HCT116 (cell line): ENCODE results near the gene SEBOX. TPM values are rescaled to one million over a fixed set of nuclear protein-coding genes. Genes with fewer than 3 reads are reported as not detected.

Experiments
- ATAC-seq: fragments of 200-7000 bp; cut with Tn5 transposase; 2 replicates; pipeline ENCODE4 v1.9.1; 2020; ENCODE audit warnings: mild to moderate bottlenecking, moderate library complexity
- BruUV-seq: library from RNA; stranded (reverse); fragments of 400-500 nt; replicated peaks from 2 replicates; lab custom pipeline; 2021; lab: Mats Ljungman, UMichigan
- CTCF ChIA-PET: fragments of 300-600 bp; sonication (Branson Sonifier 250); formaldehyde crosslinking; loops from one replicate; lab custom pipeline; 2021; ENCODE audit warnings: antibody characterized with exemption; lab: Charles Lee
- POLR2A ChIA-PET: fragments of 300-600, 350-600 bp; sonication (Branson Sonifier 250); formaldehyde crosslinking; loops from one replicate; lab custom pipeline; 2021; ENCODE audit warnings: antibody characterized with exemption; lab: Charles Lee
- RAD21 ChIA-PET, 2 experiments: fragments of 300-600 bp; sonication (Branson Sonifier 250); formaldehyde crosslinking; loops; one replicate each; lab custom pipeline; 2023; ENCODE audit warnings: low total read pairs in 2 of 2; ENCODE audit not compliant: uncharacterized antibody in 2 of 2, unreplicated experiment in 2 of 2, low non-redundant PET in 1 of 2; lab: Charles Lee
- DNase-seq: peaks from one replicate; pipeline ENCODE4 v3.0.0-alpha.2; 2010; ENCODE audit warnings: low read depth, low spot score
- H2AFZ ChIP-seq: fragments of 200-600 bp; shearing (Covaris generic), sonication (generic); 2 replicates; pipeline ENCODE4 v1.6.1; 2017; ENCODE audit warnings: low read depth, mixed run types, mixed read lengths, antibody characterized with exemption, low read length; ENCODE audit not compliant: poor library complexity, severe bottlenecking
- H3K27ac ChIP-seq: 2 replicates; pipeline ENCODE4 v1.5.1; 2012; ENCODE audit warnings: low read depth, low read length
- H3K27me3 ChIP-seq: fragments of 200-600 bp; sonication (generic); 2 replicates; pipeline ENCODE4 v1.6.1; 2016; ENCODE audit warnings: mixed run types, low read length, mixed read lengths; ENCODE audit not compliant: insufficient read depth
- H3K36me3 ChIP-seq, 2 experiments: fragments of 200-500 bp in 1 of 2; fragments of 200-600 bp in 1 of 2; sonication (Bioruptor generic) in 1 of 2; sonication (generic) in 1 of 2; 2 replicates each; pipeline versions ENCODE4 v1.5.1 to v1.6.1; 2014 to 2016; ENCODE audit warnings: low read length in 2 of 2, inconsistent platforms in 1 of 2, mixed read lengths in 1 of 2, mixed run types in 1 of 2; ENCODE audit not compliant: insufficient read depth in 2 of 2, control insufficient read depth in 1 of 2
- H3K4me1 ChIP-seq, 2 experiments: fragments of 200-600 bp in 1 of 2; sonication (generic) in 1 of 2; 2 replicates each; pipeline versions ENCODE4 v1.5.1 to v1.6.1; 2012 to 2017; ENCODE audit warnings: low read length in 2 of 2, inconsistent platforms in 1 of 2, mild to moderate bottlenecking in 1 of 2, mixed read lengths in 1 of 2, mixed run types in 1 of 2, moderate library complexity in 1 of 2; ENCODE audit not compliant: insufficient read depth in 2 of 2, control insufficient read depth in 1 of 2
- H3K4me2 ChIP-seq: fragments of 200-600 bp; sonication (generic); 2 replicates; pipeline ENCODE4 v1.6.1; 2017; ENCODE audit warnings: mixed run types, low read length, mixed read lengths
- H3K4me3 ChIP-seq, 2 experiments: fragments of 200-600 bp in 1 of 2; sonication (generic) in 1 of 2; replicated peaks in 1 of 2; 2 replicates each; pipeline ENCODE4 v1.5.1; 2011 to 2016; ENCODE audit warnings: low read length in 2 of 2, control low read depth in 1 of 2, low read depth in 1 of 2, mild to moderate bottlenecking in 1 of 2, mixed read lengths in 1 of 2, mixed run types in 1 of 2
- H3K79me2 ChIP-seq: fragments of 200-600 bp; sonication (generic); 2 replicates; pipeline ENCODE4 v1.6.1; 2017; ENCODE audit warnings: mild to moderate bottlenecking, mixed run types, low read length, moderate library complexity, mixed read lengths; ENCODE audit not compliant: insufficient read depth
- H3K9ac ChIP-seq: fragments of 200-600 bp; sonication (generic); 2 replicates; pipeline ENCODE4 v1.6.1; 2016; ENCODE audit warnings: low read length, mixed read lengths
- H3K9me2 ChIP-seq: fragments of 200-600 bp; sonication (generic), shearing (Covaris generic); 2 replicates; pipeline ENCODE4 v1.6.1; 2017; ENCODE audit warnings: mixed run types, mild to moderate bottlenecking, moderate library complexity; ENCODE audit not compliant: insufficient read depth
- H3K9me3 ChIP-seq, 2 experiments: fragments of 200-500 bp in 1 of 2; fragments of 200-600 bp in 1 of 2; sonication (Bioruptor generic) in 1 of 2; sonication (generic) in 1 of 2; 2 replicates each; pipeline ENCODE4 v1.6.1; 2014 to 2017; ENCODE audit warnings: low read length in 2 of 2, mixed read lengths in 2 of 2, inconsistent platforms in 1 of 2, low read depth in 1 of 2, mild to moderate bottlenecking in 1 of 2, mixed run types in 1 of 2, moderate library complexity in 1 of 2; ENCODE audit not compliant: control insufficient read depth in 1 of 2, insufficient read depth in 1 of 2
- H4K20me1 ChIP-seq: fragments of 200-600 bp; sonication (generic), shearing (Covaris generic); 2 replicates; pipeline ENCODE4 v1.6.1; 2017; ENCODE audit warnings: mixed run types, mild to moderate bottlenecking, moderate library complexity; ENCODE audit not compliant: insufficient read depth
- EGR1 ChIP-seq: IDR thresholded peaks from 2 replicates; pipeline ENCODE4 v1.6.1; 2012; ENCODE audit warnings: low read depth
- ELF1 ChIP-seq: IDR thresholded peaks from 2 replicates; pipeline ENCODE4 v1.6.1; 2012; ENCODE audit warnings: low read depth, borderline replicate concordance
- EZH2phosphoT487 ChIP-seq: fragments of 200-600 bp; IDR thresholded peaks from 2 replicates; pipeline ENCODE4 v1.6.1; 2018; ENCODE audit warnings: antibody characterized with exemption, borderline replicate concordance
- FOSL1 ChIP-seq: IDR thresholded peaks from 2 replicates; pipeline ENCODE4 v1.6.1; 2012; ENCODE audit warnings: low read depth
- JUND ChIP-seq: IDR thresholded peaks from 2 replicates; pipeline ENCODE4 v1.6.1; 2012
- MAX ChIP-seq: IDR thresholded peaks from 2 replicates; pipeline ENCODE4 v1.6.1; 2012
- RAD21 ChIP-seq: IDR thresholded peaks from 2 replicates; pipeline ENCODE4 v1.6.1; 2012; ENCODE audit warnings: low read depth, mild to moderate bottlenecking
- SRF ChIP-seq: IDR thresholded peaks from 2 replicates; pipeline ENCODE4 v1.6.1; 2012; ENCODE audit warnings: low read depth
- TCF7L2 ChIP-seq: IDR thresholded peaks from 2 replicates; pipeline ENCODE4 v1.7.0; 2011; ENCODE audit warnings: borderline replicate concordance, inconsistent platforms; ENCODE audit not compliant: insufficient read depth, insufficient read length; ENCODE audit errors: extremely low read depth
- YY1 ChIP-seq: IDR thresholded peaks from 2 replicates; pipeline ENCODE4 v1.6.1; 2011; ENCODE audit warnings: low read length, low read depth, moderate library complexity, mild to moderate bottlenecking; ENCODE audit not compliant: insufficient replicate concordance; ENCODE audit errors: extremely low read depth
- ZFX ChIP-seq: fragments of 450-650 bp; IDR thresholded peaks from 2 replicates; pipeline ENCODE4 v1.6.1; 2017
- intact Hi-C: fragments of 100-400 bp; cut with micrococcal nuclease; formaldehyde crosslinking; loops from 2 replicates; pipeline ENCODE4 v1.10.0; 2022
- total RNA-seq: library from RNA; stranded (reverse); gene quantifications from one replicate; pipeline ENCODE4 v1.2.1, GENCODE V29; 2021; ENCODE audit not compliant: unreplicated experiment
- TF ChIP-seq, protein P1 (sequence below): IDR thresholded peaks from 2 replicates; pipeline ENCODE4 v1.6.1; 2011; ENCODE audit warnings: mild to moderate bottlenecking, low read length, moderate library complexity; ENCODE audit not compliant: insufficient replicate concordance; ENCODE audit errors: extremely low read depth

Gene SEBOX
- total RNA-seq, 1 experiment from 2014 or later = not detected

GRCh38 chr17:28371245-28372202, 6.5 kb upstream of the SEBOX start, which contains the start of gene SARM1:
SARM1 (plus strand) TSS chr17:28371694; CDS start chr17:28372033, 339 bp downstream.
- TF ChIP-seq EZH2phosphoT487 (no peak), EGR1 (0 out of 2 replicates have a peak, but pooled peaks have one; percentile 26), MAX (peak; percentile 35; the same call in 1 of the 2 replicates), TCF7L2 (peak; percentile 67)
- H2AFZ ChIP-seq = no peak within 1 kb of the TSS
- no peak within 1 kb of the TSS for H3K27ac ChIP-seq
- CTCF ChIA-PET = no interaction called here
- POLR2A ChIA-PET = no interaction called here
- no peaks in the 10 kb centered on the region for H3K9me3 ChIP-seq
- peaks cover 11 to 20% of the 10 kb centered on the region in 2 experiments; a peak in 3 of 4 replicates for H3K4me1 ChIP-seq
- peak within 1 kb of the TSS; percentile 17 to 50; a peak in 3 of 4 replicates for H3K4me3 ChIP-seq
- intact Hi-C loops = loop anchor here (10.0 kb wide), 2 partner anchors 57 to 73 kb away; partner anchors contain the start of gene TMEM97
- no peaks in the 10 kb centered on the region for H3K27me3 ChIP-seq
- DNase-seq (peak; percentile 31), ATAC-seq (peak; percentile 96)
- no TSS peak for BruUV-seq
- RAD21 ChIA-PET = no interaction called here
- H3K9ac ChIP-seq = no peak within 1 kb of the TSS
- no peaks in the 10 kb centered on the region for H3K79me2 ChIP-seq
- no peaks in the 10 kb centered on the region for H4K20me1 ChIP-seq
- no peaks in the 10 kb centered on the region for H3K9me2 ChIP-seq
- peak within 1 kb of the TSS; percentile 77 for H3K4me2 ChIP-seq
- no peaks in the 10 kb centered on the region for H3K36me3 ChIP-seq

DNA sequence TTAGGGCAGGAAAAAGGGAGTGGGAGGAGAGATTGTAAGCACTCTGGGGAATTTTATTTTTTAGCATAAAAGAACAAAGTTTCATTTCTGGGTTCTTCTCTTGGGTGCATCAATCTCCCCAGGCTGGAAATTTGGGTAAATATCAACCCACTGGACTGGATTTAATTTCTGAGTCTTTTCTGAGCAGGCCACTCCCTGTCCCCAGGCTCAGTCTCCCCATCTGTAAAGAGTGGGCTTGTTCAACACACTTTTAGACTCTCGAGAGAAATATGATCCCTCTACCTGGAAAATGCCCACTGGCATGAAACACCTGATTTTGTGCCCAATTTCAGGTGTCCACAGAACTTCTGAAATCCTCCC, 5.7 kb upstream of the SEBOX start:
- CTCF ChIA-PET = no interaction called here
- Histone ChIP-seq H3K4me1 (peaks cover 11 to 20% of the 10 kb centered on the region in 2 experiments; a peak in 3 of 4 replicates), H3K36me3 (no peaks in the 10 kb centered on the region), H3K9me2 (no peaks in the 10 kb centered on the region), H3K9ac (no peak overlapping the region), H3K27me3 (no peaks in the 10 kb centered on the region), H3K9me3 (no peaks in the 10 kb centered on the region), H3K4me3 (no peak overlapping the region), H2AFZ (no peak overlapping the region), H4K20me1 (no peaks in the 10 kb centered on the region), H3K4me2 (peak overlapping the region; percentile 77; the same call in 1 of the 2 replicates), H3K79me2 (no peaks in the 10 kb centered on the region), H3K27ac (no peak overlapping the region)
- RAD21 ChIA-PET = no interaction called here
- intact Hi-C loops = loop anchor here (10.0 kb wide), 2 partner anchors 56 to 74 kb away; partner anchors contain the start of gene TMEM97
- POLR2A ChIA-PET = interaction anchor here (1.2 kb wide), 1 partner anchor 13 kb away, joined by 6 read pairs; the partner anchor contains the start of gene POLDIP2
- BruUV-seq = no TSS peak
- no peak for DNase-seq
- no peak for ATAC-seq
- TF ChIP-seq YY1 (no peak), FOSL1 (no peak), ELF1 (no peak), ZFX (no peak), JUND (no peak), SRF (no peak), TCF7L2 (no peak), RAD21 (no peak)
- TF ChIP-seq, protein P1, sequence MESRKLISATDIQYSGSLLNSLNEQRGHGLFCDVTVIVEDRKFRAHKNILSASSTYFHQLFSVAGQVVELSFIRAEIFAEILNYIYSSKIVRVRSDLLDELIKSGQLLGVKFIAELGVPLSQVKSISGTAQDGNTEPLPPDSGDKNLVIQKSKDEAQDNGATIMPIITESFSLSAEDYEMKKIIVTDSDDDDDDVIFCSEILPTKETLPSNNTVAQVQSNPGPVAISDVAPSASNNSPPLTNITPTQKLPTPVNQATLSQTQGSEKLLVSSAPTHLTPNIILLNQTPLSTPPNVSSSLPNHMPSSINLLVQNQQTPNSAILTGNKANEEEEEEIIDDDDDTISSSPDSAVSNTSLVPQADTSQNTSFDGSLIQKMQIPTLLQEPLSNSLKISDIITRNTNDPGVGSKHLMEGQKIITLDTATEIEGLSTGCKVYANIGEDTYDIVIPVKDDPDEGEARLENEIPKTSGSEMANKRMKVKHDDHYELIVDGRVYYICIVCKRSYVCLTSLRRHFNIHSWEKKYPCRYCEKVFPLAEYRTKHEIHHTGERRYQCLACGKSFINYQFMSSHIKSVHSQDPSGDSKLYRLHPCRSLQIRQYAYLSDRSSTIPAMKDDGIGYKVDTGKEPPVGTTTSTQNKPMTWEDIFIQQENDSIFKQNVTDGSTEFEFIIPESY = no peak
